Measurements from ENCODE around the gene KRTAP24-1.

The KRTAP24-1 gene

GRCh38 chr21:30255679-30256078 lies 27.1 kb downstream of the KRTAP24-1 start:
- no peaks in the 10 kb centered on the region for H3K4me1 Mint-ChIP-seq
- H3K27ac Mint-ChIP-seq: no peak overlapping the region
- H3K9me3 Mint-ChIP-seq: peaks cover 1% of the 10 kb centered on the region
- no peak for ATAC-seq (ENCODE audit: low read depth)
- H3K27me3 Mint-ChIP-seq: no peaks in the 10 kb centered on the region
- no peak overlapping the region for H3K4me3 Mint-ChIP-seq
- no peaks in the 10 kb centered on the region for H3K36me3 Mint-ChIP-seq
- no peak for DNase-seq (ENCODE audit: low spot score in 2 of 2)

- Mint-ChIP-seq H3K4me3 (no peak overlapping the region), H3K36me3 (no peaks in the 10 kb centered on the region), H3K27ac (no peak overlapping the region), H3K9me3 (peaks cover 5% of the 10 kb centered on the region), H3K4me1 (no peaks in the 10 kb centered on the region), H3K27me3 (no peaks in the 10 kb centered on the region)
- ATAC-seq (ENCODE audit: low read depth) (no peak), DNase-seq (ENCODE audit: low spot score in 2 of 2) (no peak)
These were observed 31.0 kb downstream of the KRTAP24-1 start for GRCh38 chr21:30251781-30252180.

GRCh38 chr21:30249936-30250335 lies 32.8 kb downstream of the KRTAP24-1 start:
- H3K4me3 Mint-ChIP-seq: no peak overlapping the region
- H3K27ac Mint-ChIP-seq: no peak overlapping the region
- peaks cover 5% of the 10 kb centered on the region for H3K9me3 Mint-ChIP-seq
- DNase-seq (ENCODE audit: low spot score in 2 of 2) (no peak), ATAC-seq (ENCODE audit: low read depth) (no peak)
- no peaks in the 10 kb centered on the region for H3K27me3 Mint-ChIP-seq
- no peaks in the 10 kb centered on the region for H3K4me1 Mint-ChIP-seq
- H3K36me3 Mint-ChIP-seq: no peaks in the 10 kb centered on the region

DNA sequence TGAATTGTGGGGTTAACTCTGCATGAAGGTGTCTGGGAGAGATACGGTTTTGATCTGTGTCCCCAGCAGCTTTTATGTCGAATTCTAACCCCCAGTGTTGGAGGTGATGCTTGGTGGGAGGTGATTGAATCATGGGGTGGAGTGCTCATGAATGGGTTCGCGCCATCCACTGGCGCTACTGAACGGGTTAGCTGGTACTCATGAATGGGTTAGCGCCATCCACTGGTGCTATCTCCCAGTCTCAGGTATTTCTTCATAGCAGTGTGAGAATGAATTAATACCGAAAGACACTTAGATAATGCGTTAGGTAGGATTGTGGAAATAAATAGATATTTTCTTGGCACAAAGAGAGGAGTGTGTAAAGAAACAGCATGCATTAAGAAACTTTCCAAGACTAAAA lies 33.9 kb downstream of the KRTAP24-1 start:
- H3K27me3 Mint-ChIP-seq: no peaks in the 10 kb centered on the region

GRCh38 chr21:30245061-30245460 lies 37.7 kb downstream of the KRTAP24-1 start:
- Mint-ChIP-seq H3K27me3 (no peaks in the 10 kb centered on the region), H3K36me3 (no peaks in the 10 kb centered on the region), H3K4me1 (no peaks in the 10 kb centered on the region), H3K4me3 (no peak overlapping the region), H3K27ac (no peak overlapping the region), H3K9me3 (peaks cover 2% of the 10 kb centered on the region)
- ATAC-seq (ENCODE audit: low read depth): no peak
- DNase-seq (ENCODE audit: low spot score in 2 of 2): no peak

More for the DNA sequence above, 33.9 kb downstream of the KRTAP24-1 start:
- Mint-ChIP-seq H3K4me1 (no peaks in the 10 kb centered on the region), H3K9me3 (peaks cover 5% of the 10 kb centered on the region), H3K4me3 (no peak overlapping the region), H3K36me3 (no peaks in the 10 kb centered on the region), H3K27ac (no peak overlapping the region)
- ATAC-seq (ENCODE audit: low read depth): no peak
- DNase-seq (ENCODE audit: low spot score in 2 of 2): no peak

GRCh38 chr21:30243691-30244090 lies 39.1 kb downstream of the KRTAP24-1 start:
- Mint-ChIP-seq H3K27ac (no peak overlapping the region), H3K27me3 (no peaks in the 10 kb centered on the region), H3K36me3 (no peaks in the 10 kb centered on the region), H3K4me1 (no peaks in the 10 kb centered on the region), H3K4me3 (no peak overlapping the region), H3K9me3 (peaks cover 1% of the 10 kb centered on the region)
- no peak for ATAC-seq (ENCODE audit: low read depth)
- no peak for DNase-seq (ENCODE audit: low spot score in 2 of 2)

DNA sequence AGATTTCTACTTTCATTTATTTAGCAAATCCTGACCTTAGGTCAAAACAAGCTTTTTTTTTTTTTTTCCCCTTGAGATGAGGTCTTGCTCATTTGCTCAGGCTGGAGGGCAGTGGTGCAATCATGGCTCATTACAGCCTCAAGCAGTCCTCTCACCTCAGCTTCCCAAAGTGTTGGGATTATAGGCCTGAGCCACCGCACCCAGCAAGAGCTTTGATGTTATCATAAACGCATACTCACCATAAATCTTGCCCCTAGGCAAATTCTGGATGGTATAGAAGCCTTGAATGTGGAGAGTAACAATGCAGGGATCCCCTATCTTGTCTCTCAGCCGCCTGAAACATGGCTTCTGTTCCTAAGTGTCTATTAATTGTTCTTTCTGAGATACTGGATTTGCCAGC lies 42.1 kb downstream of the KRTAP24-1 start:
- no peaks in the 10 kb centered on the region for H3K4me1 Mint-ChIP-seq
- ATAC-seq (ENCODE audit: low read depth) (no peak), DNase-seq (ENCODE audit: low spot score in 2 of 2) (no peak)
- H3K27me3 Mint-ChIP-seq: no peaks in the 10 kb centered on the region
- H3K36me3 Mint-ChIP-seq: no peaks in the 10 kb centered on the region
- H3K4me3 Mint-ChIP-seq: no peak overlapping the region
- no peak overlapping the region for H3K27ac Mint-ChIP-seq
- H3K9me3 Mint-ChIP-seq: no peaks in the 10 kb centered on the region

GRCh38 chr21:30238168-30238567 lies 44.6 kb downstream of the KRTAP24-1 start:
- H3K4me1 Mint-ChIP-seq: no peaks in the 10 kb centered on the region
- no peaks in the 10 kb centered on the region for H3K36me3 Mint-ChIP-seq

DNA sequence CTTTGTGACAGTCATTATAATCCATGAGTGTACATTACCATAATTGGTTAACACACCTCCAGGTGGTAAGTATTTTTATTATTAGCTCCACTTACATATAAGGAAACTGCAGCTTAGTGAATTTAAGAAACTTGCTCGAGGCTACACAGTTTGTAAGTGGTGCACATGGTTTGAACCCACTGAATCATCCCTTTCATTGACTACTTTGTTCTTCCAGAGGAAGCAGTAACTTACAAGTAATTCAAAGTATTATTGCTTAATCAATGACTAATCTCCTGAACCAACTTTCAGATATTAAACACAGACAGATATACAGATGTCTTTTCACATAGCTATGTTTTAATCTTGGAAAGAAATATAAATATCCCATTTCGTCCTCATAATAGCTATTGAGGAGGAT lies 48.1 kb downstream of the KRTAP24-1 start:
- no peak for DNase-seq (ENCODE audit: low spot score in 2 of 2)
- H3K4me1 Mint-ChIP-seq: no peaks in the 10 kb centered on the region
- H3K27me3 Mint-ChIP-seq: no peaks in the 10 kb centered on the region
- peaks cover 2% of the 10 kb centered on the region for H3K9me3 Mint-ChIP-seq
- ATAC-seq (ENCODE audit: low read depth): no peak
- H3K4me3 Mint-ChIP-seq: no peak overlapping the region
- no peak overlapping the region for H3K27ac Mint-ChIP-seq
- H3K36me3 Mint-ChIP-seq: no peaks in the 10 kb centered on the region

More at GRCh38 chr21:30238168-30238567, 44.6 kb downstream of the KRTAP24-1 start:
- H3K27me3 Mint-ChIP-seq: no peaks in the 10 kb centered on the region
- H3K4me3 Mint-ChIP-seq: no peak overlapping the region
- H3K9me3 Mint-ChIP-seq: no peaks in the 10 kb centered on the region
- ATAC-seq (ENCODE audit: low read depth): no peak
- H3K27ac Mint-ChIP-seq: no peak overlapping the region
- DNase-seq (ENCODE audit: low spot score in 2 of 2): no peak

- H3K4me1 Mint-ChIP-seq: no peaks in the 10 kb centered on the region
- ATAC-seq (ENCODE audit: low read depth): no peak
- peaks cover 2% of the 10 kb centered on the region for H3K9me3 Mint-ChIP-seq
- no peak overlapping the region for H3K27ac Mint-ChIP-seq
- H3K36me3 Mint-ChIP-seq: no peaks in the 10 kb centered on the region
- DNase-seq (ENCODE audit: low spot score in 2 of 2): no peak
- H3K27me3 Mint-ChIP-seq: no peaks in the 10 kb centered on the region
- no peak overlapping the region for H3K4me3 Mint-ChIP-seq
These were observed 48.7 kb downstream of the KRTAP24-1 start for GRCh38 chr21:30234050-30234449.

DNA sequence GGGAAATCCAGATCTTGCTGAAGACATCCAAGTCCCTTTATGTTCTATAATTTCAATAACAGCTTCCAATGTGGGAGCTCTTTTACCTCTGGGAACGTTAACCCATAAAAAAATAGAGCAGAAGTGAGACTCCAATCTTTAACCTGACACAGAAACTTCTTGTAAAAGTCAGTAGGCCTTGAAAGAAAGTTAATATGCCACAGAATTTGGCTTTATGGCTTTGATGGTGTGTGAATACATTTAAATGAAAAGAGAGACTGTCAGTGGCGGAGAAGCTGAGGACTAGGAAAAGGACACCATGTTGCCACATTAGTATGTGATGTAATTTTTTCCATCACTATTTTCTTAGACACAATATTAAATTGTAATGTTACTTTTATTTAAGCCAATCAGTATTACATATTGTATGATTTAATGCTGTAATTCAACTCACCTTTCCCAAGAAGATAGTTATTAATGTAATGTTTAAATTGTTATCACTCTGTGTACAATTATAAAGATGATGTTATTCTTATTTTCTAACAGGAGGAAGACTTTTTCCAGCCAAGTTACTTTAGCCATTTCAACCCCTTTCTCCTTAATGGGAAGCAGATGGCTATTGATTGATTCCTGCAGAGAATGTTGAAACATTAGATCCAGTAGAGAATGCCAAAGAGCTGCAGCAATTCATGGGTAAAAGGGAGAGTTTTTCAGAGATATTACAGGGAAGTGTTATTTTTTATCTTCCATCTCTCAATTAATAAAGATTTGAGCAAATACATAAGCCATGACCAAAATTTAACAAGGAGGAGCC lies 49.3 kb downstream of the KRTAP24-1 start:
- ATAC-seq (ENCODE audit: low read depth) (no peak), DNase-seq (ENCODE audit: low spot score in 2 of 2) (no peak)
- Mint-ChIP-seq H3K4me3 (no peak overlapping the region), H3K27ac (no peak overlapping the region), H3K4me1 (no peaks in the 10 kb centered on the region), H3K9me3 (peaks cover 2% of the 10 kb centered on the region), H3K27me3 (no peaks in the 10 kb centered on the region), H3K36me3 (no peaks in the 10 kb centered on the region)

- no peaks in the 10 kb centered on the region for H3K4me1 Mint-ChIP-seq
- H3K36me3 Mint-ChIP-seq: no peaks in the 10 kb centered on the region
- H3K27ac Mint-ChIP-seq: no peak overlapping the region
- no peak overlapping the region for H3K4me3 Mint-ChIP-seq
- ATAC-seq (ENCODE audit: low read depth) (no peak), DNase-seq (ENCODE audit: low spot score in 2 of 2) (no peak)
- peaks cover 2% of the 10 kb centered on the region for H3K9me3 Mint-ChIP-seq
- no peaks in the 10 kb centered on the region for H3K27me3 Mint-ChIP-seq
These were observed 50.7 kb downstream of the KRTAP24-1 start for GRCh38 chr21:30232011-30232410.
